Measurements from ENCODE around the gene TLE4.

- no peak for TF ChIP-seq POU2F2 (IDR thresholded peaks at IDR 0.05; ENCODE audit: low read depth, low read length)
- TF ChIP-seq POLR2A (IDR thresholded peaks at IDR 0.05; ENCODE audit: low read depth, low read length) = no peak
- TF ChIP-seq POLR2AphosphoS5 (IDR thresholded peaks at IDR 0.05; ENCODE audit: low read depth, low read length) = no peak
- no peak for TF ChIP-seq TAF1 (IDR thresholded peaks at IDR 0.05; ENCODE audit: low read depth, low read length)
- no peak for TF ChIP-seq PAX5 (IDR thresholded peaks at IDR 0.05; ENCODE audit: insufficient read depth, low read length, severe bottlenecking)
Measured at GRCh38 chr9:79708541-79708940, 136.8 kb downstream of the TLE4 start.

Data from GM12891 (cell line).